Left lung (tissue), 10 donors: ENCODE data around the gene MYOF. TPM values are rescaled to one million over a fixed set of nuclear protein-coding genes. Genes with fewer than 3 reads are reported as not detected.

Experiments used
- ATAC-seq: fragments of 200-7000 bp; cut with Tn5 transposase; one replicate; pipeline ENCODE4 v1.9.1; 2020; ENCODE audit warnings: moderate library complexity
- DNase-seq, 4 donors: peaks; one replicate each; pipeline ENCODE4 v3.0.0-alpha.2; 2013 to 2020
- H3K27ac ChIP-seq, 2 donors: fragments of 200-600 bp; sonication (generic) in 1 of 2; one replicate each; pipeline versions ENCODE4 v1.5.0 to v1.8.0; 2020 to 2021
- H3K27me3 ChIP-seq, 2 donors: fragments of 200-600 bp; sonication (generic) in 1 of 2; one replicate each; pipeline versions ENCODE4 v1.5.0 to v1.8.0; 2020 to 2021
- H3K36me3 ChIP-seq, 2 donors: fragments of 200-600 bp; sonication (generic) in 1 of 2; one replicate each; pipeline versions ENCODE4 v1.5.0 to v1.8.0; 2020 to 2021
- H3K4me1 ChIP-seq, 2 donors: fragments of 200-600 bp; one replicate each; pipeline ENCODE4 v1.8.0; 2021
- H3K4me3 ChIP-seq, 2 donors: fragments of 200-600 bp; sonication (generic) in 1 of 2; one replicate each; pipeline versions ENCODE4 v1.5.0 to v1.8.0; 2020 to 2021; ENCODE audit warnings: mild to moderate bottlenecking in 1 of 2
- H3K9me3 ChIP-seq, 2 donors: fragments of 200-600 bp; sonication (generic) in 1 of 2; one replicate each; pipeline versions ENCODE4 v1.5.0 to v1.8.0; 2020 to 2021
- CTCF ChIP-seq, 2 donors: fragments of 200-600 bp; sonication (generic) in 1 of 2; IDR thresholded peaks; one replicate each; pipeline versions ENCODE4 v1.5.0 to v1.8.0; 2021; ENCODE audit warnings: antibody characterized with exemption in 2 of 2
- intact Hi-C, 2 donors: fragments of 100-400 bp; cut with DNase I; formaldehyde crosslinking; loops; one replicate each; pipeline versions ENCODE4 v1.11.2 to v1.14.2; 2022
- polyA plus RNA-seq, 6 donors: library from polyadenylated mRNA; unstranded; fragments of 120-200 nt; gene quantifications; one replicate each; pipeline ENCODE4 v1.2.1, GENCODE V29; 2013; ENCODE audit not compliant: insufficient read length in 6 of 6
- total RNA-seq, 2 donors: library from RNA; stranded (reverse); fragmentation: NEBNext Ultra II Directional; extraction: Animal tissue kit (Norgen Biotek cat#: 25700); gene quantifications; one replicate each; pipeline ENCODE4 v1.2.1, GENCODE V29; 2021
- donor health status: DM: no; HTN: yes; CAD: no.
- donor health status: DM: no; HTN: no; CAD: no.

Gene MYOF
- total and polyA plus RNA-seq, 8 donors = 54.9 to 295 (median 67.9) TPM

GRCh38 chr10:93437946-93438612 lies 44.1 kb downstream of the MYOF start:
- Histone ChIP-seq H3K4me1 (peaks cover 46 to 89% of the 10 kb centered on the region in 2 donors), H3K27ac (peak overlapping the region; percentile 89 to 99), H3K27me3 (no peaks in the 10 kb centered on the region), H3K4me3 (no peak overlapping the region), H3K9me3 (no peaks in the 10 kb centered on the region), H3K36me3 (no peaks in the 10 kb centered on the region)
- DNase-seq (no peak), ATAC-seq (peak; percentile 3)
- TF ChIP-seq CTCF (IDR thresholded peaks at IDR 0.05) = no peak
- intact Hi-C loops = no loop called here

DNA sequence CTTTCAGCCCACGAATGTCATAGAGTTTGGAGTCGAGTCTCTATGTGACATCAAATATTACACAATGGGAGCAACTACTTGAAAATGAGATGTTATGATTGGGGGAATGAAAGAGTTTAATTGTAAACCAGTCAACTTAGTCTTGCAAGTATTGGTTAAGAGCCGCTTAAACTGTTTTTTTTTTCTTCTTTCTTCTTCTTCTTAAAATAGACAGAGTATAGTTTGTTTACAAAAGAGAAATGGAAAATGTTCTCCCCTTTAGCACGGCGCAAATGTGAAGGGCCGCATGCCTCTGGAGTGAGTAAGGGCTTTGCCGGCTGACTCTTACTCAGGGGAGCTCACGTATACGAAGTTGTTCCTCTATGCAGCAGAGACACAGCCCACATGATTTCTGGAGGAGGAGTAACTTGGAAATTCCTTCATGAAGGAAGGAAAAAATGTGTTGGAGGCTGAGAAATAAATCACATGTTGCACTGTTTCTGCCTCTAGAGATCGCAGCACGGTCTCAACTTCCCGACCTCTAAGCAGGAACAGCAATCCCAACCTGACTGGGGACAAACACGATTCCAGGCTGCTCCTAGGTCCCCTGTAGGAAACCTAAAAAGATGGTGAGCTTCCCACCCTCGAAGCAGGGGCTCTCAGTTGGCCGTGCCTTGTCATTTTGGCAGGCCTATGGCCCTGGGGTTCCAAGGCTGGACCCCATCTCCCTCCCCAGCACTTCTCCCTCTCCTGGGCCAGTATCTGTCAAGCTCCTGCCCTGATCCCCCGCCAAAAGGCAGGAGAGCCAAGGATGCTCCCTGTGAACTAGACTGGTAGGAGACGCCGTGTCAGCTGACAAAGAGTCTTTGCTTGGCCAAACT lies 44.8 kb downstream of the MYOF start:
- Histone ChIP-seq H3K9me3 (no peaks in the 10 kb centered on the region), H3K27ac (peak overlapping the region; percentile 89 to 99), H3K4me1 (peaks cover 46 to 84% of the 10 kb centered on the region in 2 donors), H3K27me3 (no peaks in the 10 kb centered on the region), H3K36me3 (no peaks in the 10 kb centered on the region), H3K4me3 (no peak overlapping the region)
- peak; percentile 79 to 92 (median 84) for DNase-seq
- intact Hi-C loops = no loop called here
- peak; percentile 84 for ATAC-seq
- no peak for TF ChIP-seq CTCF (IDR thresholded peaks at IDR 0.05)

DNA sequence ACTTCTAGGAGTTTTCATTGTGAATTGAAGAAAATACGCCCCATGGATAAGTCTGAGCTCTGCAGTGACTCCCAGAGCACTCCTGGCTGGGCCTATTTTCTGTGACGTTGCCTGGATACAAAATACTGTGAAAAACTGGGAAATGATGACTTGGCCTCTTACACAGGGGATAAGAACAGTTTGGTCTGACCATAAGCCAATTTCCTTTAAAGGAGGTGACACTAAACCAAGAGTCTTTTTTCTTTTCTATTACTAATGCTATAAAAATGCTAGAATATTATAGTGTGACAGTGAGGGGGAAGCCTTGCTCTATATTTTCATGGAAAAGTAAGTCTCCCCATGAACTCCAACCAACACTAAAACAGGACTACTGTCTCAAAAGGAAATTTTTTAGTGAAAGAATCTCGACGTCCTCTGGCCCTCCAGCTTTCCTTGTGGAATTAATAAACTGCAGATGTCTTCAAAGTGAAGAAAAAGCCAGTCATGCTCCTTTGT lies 45.5 kb downstream of the MYOF start:
- no peak overlapping the region for H3K4me3 ChIP-seq
- DNase-seq = peak in 2 of 4 donors; percentile 89 to 94
- intact Hi-C loops = no loop called here

DNA sequence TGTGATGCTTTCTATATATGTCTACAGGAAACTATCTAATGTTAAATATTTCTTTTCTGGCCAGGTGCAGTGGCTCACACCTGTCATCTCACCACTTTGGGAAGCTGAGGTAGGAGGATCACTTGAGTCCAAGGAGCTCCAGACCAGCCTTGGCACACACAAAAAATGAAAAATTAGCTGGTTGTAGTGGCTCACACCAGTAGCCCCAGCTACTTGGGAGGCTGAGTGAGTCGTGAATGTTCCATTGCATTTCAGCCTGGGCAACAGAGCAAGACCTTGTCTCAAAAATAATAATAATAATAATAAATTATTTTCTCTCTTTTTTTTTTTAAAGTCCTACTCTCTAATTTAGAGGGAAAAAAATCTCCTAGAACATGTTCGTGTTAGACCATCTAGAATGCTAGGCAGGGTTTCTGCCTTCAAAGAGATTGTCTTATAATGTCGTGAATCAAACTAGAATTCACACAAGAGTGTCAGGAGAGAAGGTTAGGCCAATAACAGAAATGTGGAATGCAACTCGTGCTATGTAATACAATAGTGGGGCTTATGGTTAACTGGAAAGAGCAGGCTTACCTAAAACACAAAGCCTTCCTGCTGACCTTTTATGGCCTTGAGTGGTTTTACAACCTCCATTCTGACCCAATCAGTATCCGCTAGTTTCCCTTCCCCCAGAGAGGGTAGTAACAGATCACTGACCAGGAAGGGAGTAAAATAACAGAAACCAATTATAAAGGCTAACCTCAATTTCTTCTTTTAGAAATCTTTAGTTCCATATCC lies 46.3 kb downstream of the MYOF start:
- Histone ChIP-seq H3K36me3 (peaks cover 0 to 6% of the 10 kb centered on the region in 2 donors), H3K27me3 (no peaks in the 10 kb centered on the region), H3K27ac (peak overlapping the region; percentile 89 to 99), H3K9me3 (no peaks in the 10 kb centered on the region), H3K4me3 (no peak overlapping the region), H3K4me1 (peaks cover 43 to 77% of the 10 kb centered on the region in 2 donors)
- TF ChIP-seq CTCF (IDR thresholded peaks at IDR 0.05) = no peak
- no peak for DNase-seq
- intact Hi-C loops = no loop called here
- peak; percentile 28 for ATAC-seq

More for the DNA sequence above, 45.5 kb downstream of the MYOF start:
- peaks cover 46 to 86% of the 10 kb centered on the region in 2 donors for H3K4me1 ChIP-seq
- no peaks in the 10 kb centered on the region for H3K27me3 ChIP-seq
- H3K36me3 ChIP-seq = no peaks in the 10 kb centered on the region
- ATAC-seq = peak; percentile 63
- no peak for TF ChIP-seq CTCF (IDR thresholded peaks at IDR 0.05)
- peak overlapping the region; percentile 89 to 99 for H3K27ac ChIP-seq
- no peaks in the 10 kb centered on the region for H3K9me3 ChIP-seq
